Stimulated activated CD4-positive, alpha-beta T cell treated with anti-CD3 and anti-CD28 coated beads, Interleukin-15, amount 100 ng/mL, for 1 hour (primary cell): ENCODE data around the gene ZNF516.

Experiments
- DNase-seq, 2 donors: peaks; one replicate each; pipeline ENCODE4 v3.0.0-alpha.2; 2020; ENCODE audit warnings: low read depth in 1 of 2, low spot score in 1 of 2

Gene ZNF516

GRCh38 chr18:76443519-76444445 is 51.3 kb downstream of the ZNF516 start:
- DNase-seq, result no peak

- no peak for DNase-seq
These were observed 52.5 kb downstream of the ZNF516 start for GRCh38 chr18:76442413-76443171.

- DNase-seq, result no peak
These were observed 53.2 kb downstream of the ZNF516 start for GRCh38 chr18:76441668-76442412.

GRCh38 chr18:76441002-76441667 is 53.9 kb downstream of the ZNF516 start:
- no peak for DNase-seq

GRCh38 chr18:76437910-76438309 is 57.1 kb downstream of the ZNF516 start:
- DNase-seq, result no peak

GRCh38 chr18:76437011-76437410 is 58.0 kb downstream of the ZNF516 start:
- no peak for DNase-seq

- no peak for DNase-seq
These were observed 58.7 kb downstream of the ZNF516 start for GRCh38 chr18:76436342-76436741.

- no peak for DNase-seq
These were observed 59.6 kb downstream of the ZNF516 start for GRCh38 chr18:76435316-76435989.

GRCh38 chr18:76434452-76434851 is 60.6 kb downstream of the ZNF516 start:
- DNase-seq, result no peak

- DNase-seq, result no peak
These were observed 61.3 kb downstream of the ZNF516 start for GRCh38 chr18:76433788-76434187.

- DNase-seq, result no peak
These were observed 61.9 kb downstream of the ZNF516 start for GRCh38 chr18:76432970-76433767.

- DNase-seq, result no peak
These were observed 62.7 kb downstream of the ZNF516 start for GRCh38 chr18:76432274-76432755.

GRCh38 chr18:76431437-76432273 is 63.4 kb downstream of the ZNF516 start:
- DNase-seq, result no peak

GRCh38 chr18:76430636-76431035 is 64.4 kb downstream of the ZNF516 start:
- DNase-seq, result no peak

- no peak for DNase-seq
These were observed 65.5 kb downstream of the ZNF516 start for GRCh38 chr18:76429262-76430126.

- DNase-seq, result no peak
These were observed 66.4 kb downstream of the ZNF516 start for GRCh38 chr18:76428396-76429261.
